GM19035 (cell line): ENCODE measurements around the gene SEC24B.
"Not testable (repeated sequence)": the region's sequence is repeated elsewhere in the genome, so short reads cannot be mapped to it uniquely, and the experiment has no call there.

Source experiments
- ATAC-seq: cut with Tn5 transposase; IDR thresholded peaks from one replicate; pipeline ENCODE4 v1.9.1; 2021; ENCODE audit not compliant: unreplicated experiment

The SEC24B gene

DNA sequence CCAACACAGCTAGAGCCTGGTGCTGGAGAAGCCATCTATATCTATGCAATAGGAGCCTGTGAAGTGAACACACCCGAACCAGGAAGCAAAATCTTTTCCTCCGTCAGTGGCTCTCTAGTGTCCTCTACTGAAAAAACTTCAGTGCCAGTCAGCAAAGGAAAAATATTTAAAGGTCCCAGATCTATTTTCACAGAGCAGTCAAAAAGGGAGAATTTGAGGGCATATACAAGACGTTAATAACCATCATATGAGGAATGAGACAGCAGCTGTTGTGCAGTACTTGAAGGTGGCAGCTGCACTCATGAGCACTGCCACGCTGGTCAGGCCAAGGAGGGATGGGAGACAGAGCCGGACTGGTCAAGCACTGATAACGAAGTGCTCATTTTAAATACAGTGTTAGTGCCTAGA lies 140.8 kb downstream of the SEC24B start:
- ATAC-seq, result no peak

DNA sequence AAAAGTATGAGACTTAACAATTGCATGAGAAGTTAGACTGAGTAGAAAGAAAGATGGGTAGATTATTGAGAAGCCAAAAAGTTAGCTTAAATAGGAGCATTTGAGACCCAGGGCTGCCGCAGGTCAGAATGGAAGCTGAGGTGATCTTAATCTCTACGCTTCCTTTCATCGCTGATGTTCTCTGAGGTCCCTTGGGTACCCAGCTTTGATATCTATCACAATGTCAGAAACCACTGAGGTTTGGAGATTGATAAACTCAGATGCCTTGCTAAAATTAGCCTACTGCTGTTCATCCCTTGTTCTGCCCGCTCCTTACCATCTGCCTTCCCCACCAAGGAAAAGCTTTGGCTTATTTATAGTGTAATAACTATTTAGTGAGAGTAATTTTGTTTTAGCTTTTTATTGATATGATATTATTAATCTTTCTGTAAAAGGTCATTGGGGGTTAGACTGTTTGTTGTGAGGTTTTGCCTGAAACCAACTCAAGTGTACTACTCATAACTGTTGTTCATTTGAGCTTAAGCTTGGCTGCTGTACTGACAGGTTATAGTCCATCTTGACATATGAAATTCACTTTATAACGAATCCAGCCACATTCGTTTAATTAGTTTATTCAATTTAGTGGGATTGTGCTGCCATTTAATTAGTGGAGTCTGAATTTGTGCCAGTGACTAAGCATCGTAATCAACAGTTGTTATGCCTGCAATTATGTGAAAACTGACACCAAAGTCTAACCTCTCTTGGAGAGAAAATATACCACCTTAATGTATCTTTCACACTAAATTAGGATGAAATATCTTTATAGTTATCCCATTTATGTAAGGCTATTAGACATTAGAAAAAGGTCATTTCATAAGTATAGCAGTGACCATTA lies 141.6 kb downstream of the SEC24B start:
- ATAC-seq, result no peak

DNA sequence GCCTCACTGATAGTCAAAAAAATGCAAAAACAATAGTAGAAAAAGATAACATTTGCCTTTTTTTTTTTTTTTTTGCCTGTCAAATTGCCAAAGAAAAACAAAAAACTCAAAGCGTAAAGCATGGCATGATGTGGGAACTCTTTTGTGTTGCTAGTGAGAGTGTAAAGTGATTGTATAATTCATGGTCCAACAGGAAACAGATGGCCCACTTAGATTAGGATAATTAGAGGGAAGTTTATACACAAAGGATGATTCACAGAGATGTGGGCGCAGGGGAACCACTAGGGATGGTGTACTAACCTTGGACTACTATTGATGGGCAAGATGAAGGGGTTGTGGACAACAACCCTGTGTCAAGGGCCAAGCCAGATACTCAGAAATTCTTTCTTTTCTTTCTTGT lies 142.8 kb downstream of the SEC24B start:
- no peak for ATAC-seq

DNA sequence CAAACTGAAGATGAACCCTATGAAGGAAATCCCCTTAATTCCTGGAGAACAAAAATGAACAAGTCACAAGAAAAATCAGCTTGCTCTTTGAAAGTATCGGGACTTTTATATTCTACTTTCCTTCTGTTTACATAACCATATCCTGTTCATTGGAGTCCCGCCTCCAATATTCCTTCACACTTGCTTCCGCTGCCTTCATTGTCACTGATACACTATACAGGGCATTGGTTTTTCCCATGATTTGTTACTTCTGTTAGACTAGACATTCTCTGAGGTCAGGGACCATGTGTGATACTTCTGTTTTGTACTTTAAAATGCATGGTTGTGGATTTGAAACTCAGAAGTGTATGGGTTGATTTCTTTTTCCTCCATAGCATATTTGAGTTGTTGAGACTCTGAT lies 145.2 kb downstream of the SEC24B start:
- no peak for ATAC-seq

DNA sequence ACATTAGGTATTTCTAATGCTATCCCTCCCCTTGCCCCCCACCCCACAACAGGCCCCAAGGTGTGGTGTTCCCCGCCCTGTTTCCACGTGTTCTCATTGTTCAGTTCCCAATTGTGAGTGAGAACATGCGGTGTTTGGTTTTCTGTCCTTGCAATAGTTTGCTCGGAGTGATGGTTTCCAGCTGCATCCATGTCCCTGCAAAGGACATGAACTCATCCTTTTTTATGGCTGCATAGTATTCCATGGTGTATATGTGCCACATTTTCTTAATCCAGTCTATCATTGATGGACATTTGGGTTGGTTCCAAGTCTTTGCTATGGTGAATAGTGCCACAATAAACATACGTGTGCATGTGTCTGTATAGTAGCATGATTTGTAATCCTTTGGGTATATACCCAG lies 146.4 kb downstream of the SEC24B start:
- not testable (repeated sequence) for ATAC-seq

DNA sequence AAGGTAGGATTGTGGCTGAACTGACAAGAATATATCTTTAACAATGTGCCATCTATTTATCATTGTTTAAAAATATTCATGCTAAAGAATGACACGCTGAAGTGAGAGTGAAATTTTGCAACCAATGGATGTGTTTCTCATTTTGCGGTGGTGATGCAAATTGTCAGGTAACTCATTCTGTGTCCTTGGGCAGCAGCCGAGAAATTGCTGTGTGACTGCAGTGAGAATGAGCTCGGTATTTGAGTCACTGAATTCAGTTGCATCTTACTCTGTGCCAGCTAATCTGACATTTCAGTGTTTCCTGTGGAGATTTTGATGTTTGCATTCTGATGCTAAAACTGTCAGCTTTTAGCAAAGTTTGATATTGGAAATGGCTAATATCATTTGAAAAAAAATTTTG lies 154.6 kb downstream of the SEC24B start:
- peak; percentile 100 for ATAC-seq

DNA sequence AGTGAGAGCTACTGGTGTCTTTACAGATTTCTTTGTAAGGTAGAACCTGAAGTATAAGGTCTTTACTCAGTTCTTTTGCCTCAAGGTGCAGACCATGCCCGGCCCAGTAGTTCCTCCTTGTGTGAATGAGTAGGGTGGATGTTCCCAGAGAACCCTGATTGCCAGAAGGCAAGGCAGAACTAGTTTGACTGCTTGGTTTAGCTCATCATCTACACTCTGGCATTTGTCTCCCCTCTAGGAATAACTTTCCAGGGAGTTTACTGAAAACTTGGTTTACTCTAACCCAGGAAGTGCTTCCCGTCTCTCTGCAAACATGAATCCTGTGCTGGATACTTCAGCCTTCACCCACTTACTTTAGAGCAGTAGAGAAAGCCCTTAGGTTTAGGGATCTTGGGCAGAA lies 155.5 kb downstream of the SEC24B start:
- ATAC-seq, result no peak

DNA sequence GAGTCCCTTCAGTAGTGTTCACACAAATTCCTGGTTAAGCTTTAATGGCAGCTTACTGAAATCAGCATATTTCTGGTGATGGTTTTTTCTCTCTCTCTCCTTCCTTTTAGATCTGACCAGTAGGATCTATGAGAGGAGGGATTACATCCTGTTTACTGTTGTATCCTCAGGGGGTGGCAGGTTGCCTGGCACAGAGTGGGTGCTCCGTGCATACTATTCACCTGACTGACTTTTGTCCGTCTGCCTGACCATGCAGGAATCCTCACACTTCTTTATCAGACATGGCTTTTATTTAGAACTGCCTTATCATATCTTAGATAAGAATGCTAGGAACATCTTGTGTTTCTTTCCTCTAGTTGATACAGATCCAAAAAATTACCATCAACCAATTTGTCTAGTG lies 156.0 kb downstream of the SEC24B start:
- ATAC-seq, result no peak
